ENCODE results near the gene OPTC.

OPTC gene

GRCh38 chr1:203536980-203537455 is 43.1 kb downstream of the OPTC start:
- DNase-seq (ENCODE audit: low read depth), result no peak

- no peak for DNase-seq (ENCODE audit: low read depth)
These were observed 44.0 kb downstream of the OPTC start for GRCh38 chr1:203537806-203538464.

GRCh38 chr1:203538726-203539125 is 44.8 kb downstream of the OPTC start:
- no peak for DNase-seq (ENCODE audit: low read depth)

GRCh38 chr1:203539831-203540546 is 46.0 kb downstream of the OPTC start:
- no peak for DNase-seq (ENCODE audit: low read depth)

GRCh38 chr1:203544485-203544884 is 50.5 kb downstream of the OPTC start:
- DNase-seq (ENCODE audit: low read depth), result no peak

- no peak for DNase-seq (ENCODE audit: low read depth)
These were observed 51.2 kb downstream of the OPTC start for GRCh38 chr1:203544978-203545816.

- DNase-seq (ENCODE audit: low read depth), result no peak
These were observed 52.3 kb downstream of the OPTC start for GRCh38 chr1:203546274-203546673.

- DNase-seq (ENCODE audit: low read depth), result no peak
These were observed 53.2 kb downstream of the OPTC start for GRCh38 chr1:203547147-203547546.

GRCh38 chr1:203547771-203548421 is 53.9 kb downstream of the OPTC start:
- no peak for DNase-seq (ENCODE audit: low read depth)

- DNase-seq (ENCODE audit: low read depth), result peak; percentile 70
These were observed 54.9 kb downstream of the OPTC start for GRCh38 chr1:203548892-203549291.

GRCh38 chr1:203549309-203549708 is 55.4 kb downstream of the OPTC start:
- no peak for DNase-seq (ENCODE audit: low read depth)

- DNase-seq (ENCODE audit: low read depth), result no peak
These were observed 56.9 kb downstream of the OPTC start for GRCh38 chr1:203550846-203551245.

- DNase-seq (ENCODE audit: low read depth), result no peak
These were observed 57.6 kb downstream of the OPTC start for GRCh38 chr1:203551550-203551949.

GRCh38 chr1:203553496-203553895 is 59.5 kb downstream of the OPTC start:
- no peak for DNase-seq (ENCODE audit: low read depth)

GRCh38 chr1:203554071-203554470 is 60.1 kb downstream of the OPTC start:
- DNase-seq (ENCODE audit: low read depth), result no peak

GRCh38 chr1:203555076-203555475 is 61.1 kb downstream of the OPTC start:
- no peak for DNase-seq (ENCODE audit: low read depth)

GRCh38 chr1:203555511-203556046 is 61.6 kb downstream of the OPTC start:
- no peak for DNase-seq (ENCODE audit: low read depth)

- peak; percentile 86 for DNase-seq (ENCODE audit: low read depth)
These were observed 62.3 kb downstream of the OPTC start for GRCh38 chr1:203556047-203556851.

- peak; percentile 80 for DNase-seq (ENCODE audit: low read depth)
These were observed 63.4 kb downstream of the OPTC start for GRCh38 chr1:203557390-203557789.

- DNase-seq (ENCODE audit: low read depth), result peak; percentile 99
These were observed 64.3 kb downstream of the OPTC start for GRCh38 chr1:203558064-203558760.

Data from stromal cell of bone marrow (primary cell).